ENCODE measurements around the gene KIRREL1.

DNA sequence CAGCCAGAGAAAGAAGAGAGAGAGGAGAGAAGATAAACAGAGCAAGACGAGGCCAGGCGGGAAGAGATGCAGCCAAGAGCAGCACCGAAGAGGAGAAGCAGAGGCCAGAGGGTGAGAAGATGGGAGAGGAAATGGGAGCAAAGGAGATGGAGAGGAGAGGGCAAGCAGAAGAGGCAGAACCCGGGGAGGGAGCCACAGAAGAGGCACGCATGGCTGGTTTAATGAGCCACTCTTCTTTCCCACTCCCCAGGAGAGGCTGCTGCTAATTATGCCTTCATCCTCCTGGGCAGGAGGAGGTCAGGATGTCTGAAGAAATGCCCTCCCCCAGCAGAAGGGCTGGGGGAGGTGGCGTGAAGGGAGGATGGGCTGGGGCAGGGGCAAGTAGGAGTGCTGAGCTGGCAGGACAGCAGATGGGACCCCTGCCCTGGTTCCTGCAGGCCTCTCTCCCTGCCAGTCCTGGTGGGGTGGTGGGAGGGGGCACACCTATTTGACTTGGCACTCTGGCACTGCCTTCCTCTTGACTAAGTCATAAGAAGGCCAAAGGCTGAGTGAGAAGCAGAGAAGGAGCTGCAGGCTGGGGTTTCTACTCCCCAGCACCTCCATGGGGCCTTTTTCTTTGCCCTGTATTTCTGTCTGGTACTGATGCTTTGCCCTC, 32.3 kb downstream of the KIRREL1 start:
- TF ChIP-seq, protein P1, sequence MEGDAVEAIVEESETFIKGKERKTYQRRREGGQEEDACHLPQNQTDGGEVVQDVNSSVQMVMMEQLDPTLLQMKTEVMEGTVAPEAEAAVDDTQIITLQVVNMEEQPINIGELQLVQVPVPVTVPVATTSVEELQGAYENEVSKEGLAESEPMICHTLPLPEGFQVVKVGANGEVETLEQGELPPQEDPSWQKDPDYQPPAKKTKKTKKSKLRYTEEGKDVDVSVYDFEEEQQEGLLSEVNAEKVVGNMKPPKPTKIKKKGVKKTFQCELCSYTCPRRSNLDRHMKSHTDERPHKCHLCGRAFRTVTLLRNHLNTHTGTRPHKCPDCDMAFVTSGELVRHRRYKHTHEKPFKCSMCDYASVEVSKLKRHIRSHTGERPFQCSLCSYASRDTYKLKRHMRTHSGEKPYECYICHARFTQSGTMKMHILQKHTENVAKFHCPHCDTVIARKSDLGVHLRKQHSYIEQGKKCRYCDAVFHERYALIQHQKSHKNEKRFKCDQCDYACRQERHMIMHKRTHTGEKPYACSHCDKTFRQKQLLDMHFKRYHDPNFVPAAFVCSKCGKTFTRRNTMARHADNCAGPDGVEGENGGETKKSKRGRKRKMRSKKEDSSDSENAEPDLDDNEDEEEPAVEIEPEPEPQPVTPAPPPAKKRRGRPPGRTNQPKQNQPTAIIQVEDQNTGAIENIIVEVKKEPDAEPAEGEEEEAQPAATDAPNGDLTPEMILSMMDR (IDR thresholded peaks at IDR 0.05) = no peak
- no peak for TF ChIP-seq POLR2A (IDR thresholded peaks at IDR 0.05)

Measured in lower leg skin (tissue), 3 donors.